GM18861 (cell line): ENCODE measurements around the gene RUNX2.
"Not testable (repeated sequence)": the region's sequence is repeated elsewhere in the genome, so short reads cannot be mapped to it uniquely, and the experiment has no call there.

Experiments used
- ATAC-seq: cut with Tn5 transposase; IDR thresholded peaks from one replicate; pipeline ENCODE4 v1.9.1; 2021; ENCODE audit not compliant: unreplicated experiment

Gene RUNX2

DNA sequence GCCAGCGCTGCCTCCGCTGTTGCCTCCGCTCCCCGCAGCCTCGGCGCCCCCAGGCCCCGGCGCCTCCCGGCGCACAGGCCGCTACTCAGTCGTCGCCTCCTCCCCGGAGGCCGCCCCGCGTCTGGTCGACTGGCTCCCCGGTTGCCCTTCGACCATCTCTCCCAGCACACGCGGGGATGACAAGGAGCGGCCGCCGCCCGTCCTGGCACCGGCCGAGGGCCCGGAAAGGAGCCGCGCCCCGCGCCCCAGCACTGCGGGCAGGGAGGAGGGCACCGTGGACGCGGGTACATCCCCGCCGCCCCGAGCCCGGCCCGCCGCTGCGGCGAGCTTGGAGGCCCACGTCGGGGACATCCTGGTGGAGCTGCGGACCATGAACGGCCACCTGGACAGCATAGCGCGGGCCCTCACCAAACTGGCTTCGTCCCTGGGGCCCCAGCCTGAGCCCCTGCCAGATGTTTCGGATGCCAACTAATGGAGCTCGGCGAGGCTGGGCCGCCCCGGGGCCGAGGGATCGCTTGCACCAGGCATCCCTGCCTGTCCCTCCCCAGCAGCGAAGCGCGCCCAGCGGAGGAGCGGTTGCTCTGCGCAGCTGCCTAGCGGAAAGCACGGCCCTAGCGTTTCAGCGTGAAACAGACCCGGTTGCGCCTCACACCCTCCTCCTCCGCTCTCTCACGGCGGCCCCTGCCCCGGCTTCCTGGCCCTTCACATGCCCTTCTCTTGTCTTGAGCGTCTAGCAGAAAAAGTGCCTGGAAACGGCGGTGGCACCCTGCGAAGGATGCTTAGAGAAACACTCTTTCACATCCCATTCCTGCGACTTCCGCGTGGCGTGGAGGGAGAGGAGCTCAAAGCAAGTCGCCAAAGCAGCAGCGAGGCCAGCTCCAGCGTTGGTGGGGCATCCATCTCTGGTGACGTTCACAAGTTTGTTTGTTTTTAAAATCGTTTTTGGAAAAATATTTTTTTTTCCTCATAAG lies 335.4 kb downstream of the RUNX2 start:
- no peak for ATAC-seq

DNA sequence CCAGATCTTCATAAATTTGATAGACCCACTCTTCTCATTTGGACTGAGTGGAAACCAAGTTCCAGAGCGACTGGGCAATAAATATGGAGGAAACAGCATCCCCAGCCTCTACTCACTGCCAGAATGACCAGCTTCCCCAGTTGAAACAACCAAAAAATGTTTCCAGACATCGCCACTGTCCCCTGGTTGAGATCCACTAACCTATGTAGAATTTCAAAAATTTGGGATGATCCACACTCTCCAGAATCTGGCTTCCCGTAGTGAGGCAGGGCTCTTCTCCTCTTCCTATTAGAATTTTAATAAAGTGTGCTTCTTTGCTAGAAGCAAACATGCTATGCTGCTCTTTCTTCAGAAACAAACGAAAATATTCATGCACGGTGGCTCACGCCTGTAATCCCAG lies 336.6 kb downstream of the RUNX2 start:
- ATAC-seq, result no peak

- no peak for ATAC-seq
Observed at GRCh38 chr6:45665859-45666258, 337.7 kb downstream of the RUNX2 start.

DNA sequence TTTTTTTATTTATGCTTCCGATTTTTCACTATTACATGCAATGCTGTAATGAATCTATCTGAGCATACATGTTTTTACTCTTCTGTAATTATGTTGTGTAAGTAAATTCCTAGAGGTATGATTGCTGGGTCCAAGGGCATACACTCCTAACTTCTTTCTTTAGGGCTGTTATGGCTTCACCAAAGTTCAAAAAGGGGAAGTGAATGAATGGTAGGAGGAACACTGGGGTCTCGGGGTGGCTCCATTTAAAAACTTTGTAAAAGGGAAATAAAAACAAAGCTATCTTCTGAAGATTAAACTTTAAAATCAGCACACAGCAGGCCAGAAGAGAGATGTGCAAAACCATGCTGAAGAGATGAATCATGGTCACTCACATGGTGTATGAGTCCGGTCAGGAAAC lies 338.7 kb downstream of the RUNX2 start:
- ATAC-seq, result no peak

- ATAC-seq, result no peak
Observed at GRCh38 chr6:45667300-45667699, 339.2 kb downstream of the RUNX2 start.

DNA sequence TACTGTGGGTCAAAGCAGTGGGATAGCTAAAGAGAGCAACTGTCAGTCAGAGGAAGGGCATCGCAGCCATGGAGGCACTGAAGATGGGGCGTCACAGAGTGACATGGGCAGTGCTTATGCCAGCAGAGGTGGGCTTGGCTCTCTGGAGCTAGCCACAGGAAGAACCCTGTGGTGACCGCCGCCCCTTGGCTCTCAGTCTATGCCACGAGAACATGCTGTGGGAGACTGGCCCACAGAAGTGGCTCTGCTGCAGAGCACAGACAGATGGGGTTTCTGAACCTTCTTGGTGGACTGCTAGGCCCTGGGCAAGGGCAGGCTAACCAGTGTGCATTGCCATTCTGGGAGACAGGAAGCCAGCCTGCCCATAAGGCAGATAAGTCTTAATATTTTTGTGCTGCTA lies 339.6 kb downstream of the RUNX2 start:
- no peak for ATAC-seq

- no peak for ATAC-seq
Observed at GRCh38 chr6:45668705-45669104, 340.6 kb downstream of the RUNX2 start.

GRCh38 chr6:45673167-45673566 lies 345.0 kb downstream of the RUNX2 start:
- not testable (repeated sequence) for ATAC-seq

DNA sequence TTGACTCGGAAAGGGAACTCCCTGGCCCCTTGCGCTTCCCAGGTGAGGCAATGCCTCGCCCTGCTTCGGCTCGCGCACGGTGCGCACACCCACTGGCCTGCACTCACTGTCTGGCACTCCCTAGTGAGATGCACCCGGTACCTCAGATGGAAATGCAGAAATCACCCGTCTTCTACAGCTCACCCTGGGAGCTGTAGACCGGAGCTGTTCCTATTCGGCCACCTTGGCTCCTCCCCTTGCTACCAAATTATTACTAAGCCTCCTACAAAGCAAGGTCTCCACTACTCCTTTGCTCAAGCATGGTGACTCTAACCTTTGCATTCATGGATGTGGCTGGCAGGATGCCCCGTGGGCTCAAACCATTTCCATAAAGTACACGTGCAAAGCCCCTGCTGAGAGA lies 347.0 kb downstream of the RUNX2 start:
- ATAC-seq, result not testable (repeated sequence)

DNA sequence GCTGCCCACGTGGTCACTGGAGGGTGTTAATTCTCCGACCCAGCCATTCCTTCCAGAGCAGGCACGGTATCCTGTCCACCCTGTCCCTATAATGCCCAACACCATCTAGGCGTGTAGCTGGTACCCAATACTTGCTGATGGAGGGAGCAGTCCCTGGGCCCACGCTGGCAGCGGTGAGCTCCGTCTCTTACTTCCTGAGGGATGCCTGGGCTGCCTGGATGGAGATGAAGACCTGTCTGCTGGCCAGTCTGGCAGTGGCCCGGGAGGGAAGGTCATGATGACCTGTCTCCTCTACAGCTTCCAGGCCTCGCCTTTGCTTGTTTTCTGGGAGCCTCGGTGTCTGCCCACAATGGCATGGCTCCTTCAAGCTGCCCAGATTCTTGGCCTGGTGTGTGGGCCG lies 347.5 kb downstream of the RUNX2 start:
- no peak for ATAC-seq

DNA sequence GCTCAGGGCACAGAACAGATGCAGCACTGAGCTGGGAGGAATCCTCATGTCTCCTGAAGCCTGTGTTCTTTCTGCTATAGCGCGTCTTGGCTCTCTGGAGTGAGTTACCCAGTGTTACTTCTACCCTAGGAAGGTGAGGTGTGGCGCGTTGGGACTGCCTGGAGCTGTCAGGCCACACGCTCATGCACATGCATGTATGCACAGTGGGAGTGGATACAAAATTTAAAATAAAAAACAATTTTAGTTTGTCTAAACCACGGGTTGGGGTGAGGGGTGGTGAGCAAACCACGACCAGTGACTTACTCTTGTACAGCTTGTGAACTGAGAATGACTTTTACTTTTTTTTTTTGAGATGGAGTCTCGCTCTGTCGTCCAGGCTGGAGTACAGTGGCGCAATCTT lies 348.2 kb downstream of the RUNX2 start:
- no peak for ATAC-seq

DNA sequence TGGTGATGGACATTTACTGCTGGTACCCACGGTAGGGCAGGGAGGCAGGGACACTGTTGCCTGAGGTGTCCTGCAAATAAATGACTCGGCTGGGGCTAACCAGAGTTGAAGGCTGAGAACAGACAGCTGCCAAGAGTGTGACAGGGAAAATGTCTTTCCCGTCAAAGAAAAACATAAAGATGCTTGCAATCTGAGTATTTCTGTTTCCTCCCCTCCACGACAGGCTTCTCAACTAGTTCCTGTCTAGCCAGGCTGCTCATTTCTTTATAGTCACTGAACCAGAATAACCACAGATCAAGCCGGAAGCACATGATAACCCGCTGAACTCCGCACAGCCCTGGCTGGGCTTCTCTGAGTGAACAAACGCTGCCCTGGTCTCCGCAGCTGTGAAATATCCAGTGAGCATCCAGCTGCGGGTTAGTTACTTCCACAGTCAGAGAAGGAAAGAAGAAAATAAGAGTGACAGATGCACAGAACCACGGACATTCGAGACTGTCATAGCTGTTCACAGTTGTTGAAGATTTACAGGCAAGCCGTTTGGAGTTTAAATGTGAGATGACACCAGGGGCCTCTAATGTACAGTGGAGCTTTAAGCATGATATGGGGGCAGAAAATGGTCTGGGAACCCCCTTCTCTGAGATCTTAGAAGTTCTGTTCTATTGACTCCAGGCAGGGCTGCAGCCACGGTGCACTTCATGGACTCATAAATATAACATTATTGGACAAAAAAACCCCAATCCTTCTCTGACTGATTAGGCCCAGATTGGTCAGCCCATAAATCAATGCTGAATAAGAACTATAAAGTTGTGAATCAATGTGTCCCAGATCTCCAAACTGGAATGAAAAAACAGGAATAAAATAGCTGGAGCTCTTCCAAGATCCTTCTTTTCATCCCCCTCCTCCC lies 349.5 kb downstream of the RUNX2 start:
- peak; percentile 50 for ATAC-seq

GRCh38 chr6:45678285-45678607 lies 350.1 kb downstream of the RUNX2 start:
- ATAC-seq, result no peak

- ATAC-seq, result no peak
Observed at GRCh38 chr6:45679163-45679562, 351.0 kb downstream of the RUNX2 start.

DNA sequence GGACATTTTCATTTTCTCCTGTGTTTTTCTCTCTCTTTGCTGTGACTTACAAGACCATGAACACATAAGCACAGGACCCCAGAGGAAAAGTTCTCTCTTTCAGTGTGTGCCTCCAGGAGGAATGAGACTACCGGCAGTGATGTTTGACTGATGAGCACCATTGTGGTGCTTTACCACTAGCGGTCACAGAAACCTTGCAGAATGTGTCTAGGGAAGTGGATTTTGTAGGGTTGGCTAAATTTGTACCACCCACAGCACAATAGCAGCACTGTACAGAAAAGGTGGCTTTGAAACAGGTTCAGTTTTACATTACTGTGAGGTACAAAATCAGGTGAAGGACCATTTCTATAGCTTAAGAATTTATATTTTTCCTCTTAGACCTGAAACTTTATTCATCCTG lies 351.5 kb downstream of the RUNX2 start:
- ATAC-seq, result no peak

GRCh38 chr6:45681860-45682511 lies 353.9 kb downstream of the RUNX2 start:
- peak; percentile 92 for ATAC-seq

GRCh38 chr6:45684476-45684875 lies 356.3 kb downstream of the RUNX2 start:
- ATAC-seq, result no peak

- no peak for ATAC-seq
Observed at GRCh38 chr6:45685076-45685475, 356.9 kb downstream of the RUNX2 start.

DNA sequence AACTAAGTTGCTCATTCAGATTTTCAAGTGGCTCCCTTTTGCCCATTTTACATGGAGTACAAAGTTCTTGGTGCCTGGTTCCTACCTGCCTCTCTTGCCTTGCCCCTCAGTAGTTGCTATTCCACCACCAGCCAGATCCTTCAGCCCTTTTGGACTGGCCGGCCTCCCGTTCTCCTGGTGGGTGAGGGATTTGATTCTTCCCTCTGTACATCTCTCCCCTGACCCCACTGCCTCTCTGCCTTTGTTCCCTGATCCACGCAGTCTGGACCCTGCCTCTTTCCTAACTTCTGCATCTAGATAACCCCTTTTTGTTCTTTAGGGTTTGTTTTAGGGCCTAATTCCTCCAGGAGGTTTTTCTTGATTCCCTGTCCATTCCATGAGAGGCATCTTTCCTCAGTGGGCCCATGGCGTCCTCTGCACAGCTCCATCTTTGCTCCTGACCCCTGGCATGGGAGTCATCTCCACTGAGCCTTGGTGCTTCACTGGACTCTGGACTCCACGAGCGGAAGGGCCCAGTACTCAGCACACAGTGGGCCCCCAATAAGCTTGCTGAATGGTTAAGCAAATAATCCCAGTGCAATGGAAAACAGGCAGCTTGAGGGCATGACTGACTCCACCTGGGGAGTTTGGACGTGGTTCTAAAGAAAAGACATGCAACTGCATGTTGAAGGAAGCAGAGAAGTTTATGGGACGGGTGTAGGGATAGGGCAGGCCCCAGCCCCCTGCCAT lies 358.9 kb downstream of the RUNX2 start:
- ATAC-seq, result no peak

- ATAC-seq, result peak; percentile 91
Observed at GRCh38 chr6:45687570-45687969, 359.4 kb downstream of the RUNX2 start.

- ATAC-seq, result no peak
Observed at GRCh38 chr6:45688180-45688579, 360.1 kb downstream of the RUNX2 start.
